Stimulated activated naive CD8-positive, alpha-beta T cell treated with anti-CD3 and anti-CD28 coated beads, Interleukin-15, amount 100 ng/mL, for 72 hours (primary cell): ENCODE data around the gene ZNF248.
"Not testable (repeated sequence)": the region's sequence is repeated elsewhere in the genome, so short reads cannot be mapped to it uniquely, and the experiment has no call there.

Source experiments
- ATAC-seq: fragments of 150-1000 bp; cut with Tn5 transposase; 2 replicates; pipeline ENCODE4 v1.10.0; 2021; ENCODE audit warnings: mild to moderate bottlenecking, moderate library complexity
- DNase-seq, 2 donors: peaks; one replicate each; pipeline ENCODE4 v3.0.0; 2021 to 2022
- H3K27ac Mint-ChIP-seq, 2 donors: one replicate each; pipeline ENCODE4 v1.8.0; 2022; ENCODE audit warnings: mild to moderate bottlenecking in 2 of 2, mixed read lengths in 2 of 2, moderate library complexity in 2 of 2
- H3K27me3 Mint-ChIP-seq: one replicate; pipeline ENCODE4 v1.8.0; 2022; ENCODE audit warnings: mixed read lengths
- H3K4me1 Mint-ChIP-seq: one replicate; pipeline ENCODE4 v1.8.0; 2022; ENCODE audit warnings: mild to moderate bottlenecking, mixed read lengths
- H3K4me3 Mint-ChIP-seq, 2 donors: one replicate each; pipeline ENCODE4 v1.8.0; 2022; ENCODE audit warnings: mild to moderate bottlenecking in 2 of 2, mixed read lengths in 2 of 2, moderate library complexity in 1 of 2
- H3K9me3 Mint-ChIP-seq, 2 donors: one replicate each; pipeline ENCODE4 v1.8.0; 2022; ENCODE audit warnings: mixed read lengths in 2 of 2

ZNF248 gene

DNA sequence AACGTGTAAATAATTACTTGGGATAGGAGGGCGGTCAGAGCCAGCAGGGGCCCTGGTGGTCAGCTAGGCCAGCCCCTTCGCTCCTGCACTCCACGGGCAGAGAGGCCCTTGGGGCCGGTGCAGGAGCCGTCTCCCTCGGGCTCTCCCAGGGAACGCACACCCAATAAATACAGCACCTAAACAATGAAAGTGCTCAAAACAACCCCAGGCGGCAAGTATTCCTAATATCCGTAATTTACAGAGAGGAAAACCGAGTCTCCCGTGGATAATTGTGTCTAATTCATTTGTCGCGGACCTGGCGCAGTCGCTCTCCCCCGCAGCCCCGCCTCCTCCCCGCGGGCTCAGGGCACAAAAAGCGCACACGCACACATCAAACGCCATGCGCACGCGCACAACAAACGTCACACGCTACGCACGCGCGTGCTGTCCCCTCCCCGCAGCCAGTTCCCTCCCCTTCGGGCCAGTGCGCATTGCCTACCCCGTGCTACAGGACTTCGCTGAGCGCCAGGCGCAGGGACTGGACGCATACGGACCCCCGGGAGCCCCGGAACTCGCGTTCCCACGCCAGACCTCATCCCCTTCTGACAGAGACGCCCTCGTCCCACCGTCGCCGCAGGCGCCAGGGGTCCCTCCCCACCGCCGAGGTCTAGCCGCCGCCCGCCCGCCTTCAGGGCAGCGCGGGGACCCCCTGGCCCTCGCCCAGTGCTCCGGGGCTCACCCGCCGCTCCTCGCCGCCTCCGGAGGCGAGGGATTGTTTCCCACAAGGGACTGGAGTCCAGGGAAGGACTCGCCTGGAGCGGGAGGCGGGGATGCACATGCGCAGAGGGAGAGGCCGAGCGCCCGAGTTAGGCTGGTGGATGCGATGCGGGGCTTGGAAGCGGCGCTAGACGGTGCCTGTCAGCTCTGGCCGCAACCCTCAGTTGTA is at the start of gene ZNF248:
Gene ZNF248, minus strand, starts transcription at position 324 of the 925 bp plus-strand sequence. CDS start 1,300 bp downstream, outside the sequence.
- DNase-seq (peak; percentile 87 to 93), ATAC-seq (peak; percentile 98)
- H3K4me3 Mint-ChIP-seq: peak within 1 kb of the TSS; percentile 78 to 96
- H3K27ac Mint-ChIP-seq: peak within 1 kb of the TSS; percentile 95
- no peaks in the 10 kb centered on the region for H3K9me3 Mint-ChIP-seq
- H3K27me3 Mint-ChIP-seq: no peaks in the 10 kb centered on the region
- peaks cover 36% of the 10 kb centered on the region for H3K4me1 Mint-ChIP-seq

DNA sequence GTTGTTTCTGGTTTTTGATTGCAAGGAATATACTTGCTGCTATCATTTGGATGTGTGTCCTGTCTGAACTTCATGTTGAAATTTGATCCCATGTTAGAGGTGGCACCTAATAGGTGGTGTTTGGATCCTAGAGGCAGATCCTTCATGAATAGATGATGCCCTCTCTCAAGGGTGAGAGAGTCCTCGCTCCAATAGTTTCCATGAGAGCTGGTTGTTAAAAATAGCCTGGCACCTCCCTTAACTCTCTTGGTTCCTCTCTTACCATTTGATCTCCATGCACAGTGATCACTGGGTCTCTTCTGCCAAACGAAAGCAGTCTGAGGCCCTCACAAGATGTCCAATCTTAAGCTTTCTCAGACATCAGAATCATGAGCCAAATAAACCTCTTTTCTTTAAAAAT is 49.0 kb upstream of the ZNF248 start:
- DNase-seq (no peak), ATAC-seq (no peak)
- Mint-ChIP-seq H3K27ac (no peak overlapping the region), H3K4me1 (no peaks in the 10 kb centered on the region), H3K4me3 (no peak overlapping the region), H3K9me3 (peaks cover 0 to 17% of the 10 kb centered on the region in 2 donors), H3K27me3 (no peaks in the 10 kb centered on the region)

DNA sequence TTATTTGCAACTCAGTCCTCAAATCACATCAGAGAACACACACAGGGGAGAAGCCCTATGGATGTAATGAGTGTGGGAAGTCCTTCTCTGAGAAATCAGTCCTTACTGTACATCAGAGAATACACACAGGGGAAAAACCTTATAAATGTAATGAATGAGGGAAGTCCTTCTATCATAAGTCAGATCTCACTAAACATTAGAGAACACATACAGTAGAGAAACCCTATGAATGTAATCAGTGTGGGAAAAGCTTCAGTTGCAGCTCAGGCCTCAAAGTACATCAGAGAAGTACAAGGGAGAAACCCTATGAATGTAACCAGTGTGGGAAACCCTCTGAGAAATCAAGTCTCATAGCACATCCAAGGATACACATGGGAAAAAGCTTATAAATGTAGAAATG is 39.0 kb upstream of the ZNF248 start:
- DNase-seq (no peak), ATAC-seq (no peak)
- H3K27me3 Mint-ChIP-seq: no peaks in the 10 kb centered on the region
- no peak overlapping the region for H3K27ac Mint-ChIP-seq
- no peak overlapping the region for H3K4me3 Mint-ChIP-seq
- H3K9me3 Mint-ChIP-seq: peaks cover 26 to 57% of the 10 kb centered on the region in 2 donors
- H3K4me1 Mint-ChIP-seq: no peaks in the 10 kb centered on the region

DNA sequence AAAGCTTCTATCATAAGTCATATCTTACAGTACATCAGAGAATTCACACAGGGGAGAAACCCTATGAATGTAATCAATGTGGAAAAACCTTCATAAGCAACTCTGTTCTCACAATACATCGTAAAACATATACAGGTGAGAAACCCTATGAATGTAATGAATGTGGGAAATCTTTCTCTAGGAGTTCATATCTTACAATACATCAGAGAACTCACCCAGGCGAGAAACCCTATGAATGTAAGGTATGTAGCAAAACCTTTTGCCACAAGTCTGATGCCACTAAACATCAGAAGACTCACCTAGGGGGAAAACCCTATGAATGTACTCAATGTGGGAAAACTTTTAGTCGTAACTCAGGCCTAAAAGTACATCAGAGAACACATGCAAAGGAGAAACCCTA is 38.3 kb upstream of the ZNF248 start:
- no peak for ATAC-seq
- H3K27ac Mint-ChIP-seq: no peak overlapping the region
- DNase-seq: no peak
- H3K27me3 Mint-ChIP-seq: no peaks in the 10 kb centered on the region
- peaks cover 31 to 64% of the 10 kb centered on the region in 2 donors for H3K9me3 Mint-ChIP-seq
- no peak overlapping the region for H3K4me3 Mint-ChIP-seq
- H3K4me1 Mint-ChIP-seq: no peaks in the 10 kb centered on the region

DNA sequence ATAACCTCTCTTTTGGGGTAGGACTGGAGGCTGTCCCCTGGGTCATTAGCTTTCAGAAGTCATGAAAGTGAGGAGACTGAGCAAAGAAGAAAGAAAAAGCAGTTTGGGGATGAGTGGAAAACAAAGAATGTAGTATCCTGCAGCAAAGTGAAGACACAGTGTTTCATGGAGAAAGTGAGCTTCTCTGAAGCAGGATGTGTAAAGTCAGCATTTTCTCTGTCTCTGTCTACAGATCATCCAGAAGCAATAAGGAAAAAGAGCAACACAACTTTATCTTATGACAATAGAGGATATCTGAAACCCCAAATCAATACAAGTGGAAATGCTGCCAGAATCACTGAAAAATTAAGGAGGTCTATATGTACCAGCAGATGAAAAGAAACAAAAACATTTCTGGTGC is 28.4 kb upstream of the ZNF248 start:
- no peak for DNase-seq
- Mint-ChIP-seq H3K27ac (no peak overlapping the region), H3K4me3 (no peak overlapping the region), H3K9me3 (peaks cover 32 to 39% of the 10 kb centered on the region in 2 donors), H3K4me1 (no peaks in the 10 kb centered on the region), H3K27me3 (no peaks in the 10 kb centered on the region)
- no peak for ATAC-seq

- ATAC-seq: no peak
- Mint-ChIP-seq H3K27ac (no peak overlapping the region), H3K27me3 (no peaks in the 10 kb centered on the region), H3K4me1 (no peaks in the 10 kb centered on the region), H3K4me3 (no peak overlapping the region), H3K9me3 (peaks cover 4 to 7% of the 10 kb centered on the region in 2 donors)
- DNase-seq: no peak
Measured at GRCh38 chr10:37872955-37873354, 15.5 kb upstream of the ZNF248 start.

DNA sequence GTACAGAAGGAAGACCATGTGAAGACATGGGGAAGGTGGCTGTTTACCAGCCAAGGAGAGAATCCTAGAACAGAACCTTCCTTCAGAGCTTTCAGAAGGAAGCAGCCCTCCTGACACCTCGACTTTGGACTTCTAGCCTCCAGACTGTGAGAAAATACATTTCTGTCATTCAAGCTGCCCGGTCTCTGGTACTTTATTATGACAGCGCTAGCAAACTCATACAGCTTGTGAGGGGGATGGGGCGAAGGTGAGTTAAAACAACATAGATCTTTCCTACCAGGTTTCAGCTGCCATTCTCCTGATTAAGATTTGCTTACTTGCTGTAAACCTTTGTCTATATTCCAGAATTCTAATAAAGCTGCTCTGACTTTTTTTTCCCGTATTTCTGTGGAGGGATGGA is 14.9 kb upstream of the ZNF248 start:
- DNase-seq: no peak
- H3K4me3 Mint-ChIP-seq: no peak overlapping the region

GRCh38 chr10:37871568-37872251 is 14.3 kb upstream of the ZNF248 start:
- Mint-ChIP-seq H3K4me3 (no peak overlapping the region), H3K9me3 (peaks cover 4 to 7% of the 10 kb centered on the region in 2 donors), H3K27ac (no peak overlapping the region), H3K4me1 (no peaks in the 10 kb centered on the region), H3K27me3 (no peaks in the 10 kb centered on the region)
- no peak for DNase-seq
- ATAC-seq: no peak

More for the DNA sequence above, 14.9 kb upstream of the ZNF248 start:
- Mint-ChIP-seq H3K27me3 (no peaks in the 10 kb centered on the region), H3K9me3 (peaks cover 4 to 7% of the 10 kb centered on the region in 2 donors), H3K4me1 (no peaks in the 10 kb centered on the region), H3K27ac (no peak overlapping the region)
- no peak for ATAC-seq

DNA sequence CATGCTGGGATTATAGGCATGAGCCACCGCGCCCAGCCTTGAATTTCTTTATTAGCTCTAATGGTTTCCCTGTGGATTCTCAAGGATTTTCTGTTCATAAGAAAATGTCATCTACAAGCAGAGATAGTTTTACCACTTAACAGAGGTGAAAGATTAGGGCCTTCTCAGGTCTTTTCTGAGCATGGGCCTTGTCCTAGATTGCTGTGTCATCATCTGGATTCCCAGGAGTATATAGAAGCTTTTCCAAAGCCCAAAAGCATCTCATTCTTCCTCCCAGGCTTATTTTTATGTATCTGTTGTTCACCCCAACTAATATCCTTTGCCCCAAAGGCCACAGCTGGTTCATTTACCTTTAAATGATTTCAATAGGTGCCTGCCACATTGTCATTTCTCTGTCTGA is 13.7 kb upstream of the ZNF248 start:
- DNase-seq (no peak), ATAC-seq (no peak)
- Mint-ChIP-seq H3K27ac (no peak overlapping the region), H3K4me3 (no peak overlapping the region), H3K4me1 (no peaks in the 10 kb centered on the region), H3K27me3 (no peaks in the 10 kb centered on the region), H3K9me3 (peaks cover 4 to 7% of the 10 kb centered on the region in 2 donors)

DNA sequence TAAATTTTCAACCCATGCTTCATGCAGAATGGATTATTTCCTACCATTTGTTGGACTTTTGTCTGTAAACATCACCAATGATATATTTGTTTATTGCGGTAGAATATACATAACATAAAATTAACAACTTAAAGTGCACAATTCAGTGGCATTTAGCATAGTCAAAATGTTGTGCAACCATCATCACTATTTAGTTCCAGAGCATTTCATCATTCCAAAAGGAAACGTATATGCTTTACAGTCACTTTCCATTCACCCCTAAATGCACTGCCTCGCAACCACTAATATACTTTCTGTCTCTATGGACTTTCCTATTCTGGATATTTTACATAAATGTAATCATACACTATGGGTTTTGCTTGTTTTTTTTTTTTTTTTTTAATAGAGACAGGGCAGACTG is 11.4 kb upstream of the ZNF248 start:
- no peak overlapping the region for H3K27ac Mint-ChIP-seq
- ATAC-seq (no peak), DNase-seq (no peak)
- no peak overlapping the region for H3K4me3 Mint-ChIP-seq
- peaks cover 4 to 7% of the 10 kb centered on the region in 2 donors for H3K9me3 Mint-ChIP-seq
- H3K27me3 Mint-ChIP-seq: no peaks in the 10 kb centered on the region
- H3K4me1 Mint-ChIP-seq: no peaks in the 10 kb centered on the region

DNA sequence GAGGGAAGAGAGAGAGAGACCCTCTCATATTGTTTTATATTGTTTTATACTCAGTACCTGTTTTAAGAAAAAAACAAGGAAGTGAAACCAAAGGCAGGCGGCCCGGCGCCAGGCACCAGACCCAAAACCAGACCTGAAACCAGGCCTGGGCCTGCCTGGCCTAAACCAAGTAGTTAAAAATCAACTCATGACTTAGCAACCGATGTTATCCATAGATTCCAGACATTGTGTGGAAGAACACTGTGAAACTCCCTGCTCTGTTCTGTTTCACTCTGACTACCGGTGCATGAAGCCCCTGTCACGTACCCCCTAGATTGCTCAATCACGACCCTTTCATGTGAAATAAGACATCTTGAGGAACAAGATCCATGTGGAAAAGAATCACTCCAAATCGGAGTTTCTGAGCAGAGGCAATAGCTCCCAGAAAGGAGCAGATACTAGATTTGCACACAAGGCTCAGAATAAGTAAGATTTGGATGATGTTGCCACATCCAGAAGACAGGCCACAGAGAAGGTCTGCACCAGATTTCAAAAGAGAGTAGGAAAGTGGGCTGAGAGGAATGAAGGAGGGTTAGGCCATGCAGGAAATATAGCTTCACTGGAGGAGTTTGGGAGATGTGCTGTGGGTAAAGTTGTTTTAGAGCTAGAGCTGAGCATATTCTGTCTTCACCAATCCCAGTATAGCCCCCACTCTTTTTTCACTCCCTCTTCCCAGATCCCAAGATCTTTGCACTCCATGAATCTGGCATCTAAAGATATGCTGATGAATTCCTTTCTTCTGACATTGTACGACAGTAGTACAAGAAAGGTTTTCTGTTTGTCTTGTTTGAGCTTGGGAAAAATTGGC is 8.8 kb upstream of the ZNF248 start:
- Mint-ChIP-seq H3K9me3 (no peaks in the 10 kb centered on the region), H3K27ac (no peak overlapping the region), H3K27me3 (no peaks in the 10 kb centered on the region), H3K4me3 (no peak overlapping the region), H3K4me1 (no peaks in the 10 kb centered on the region)
- DNase-seq: no peak
- ATAC-seq: no peak

- Mint-ChIP-seq H3K27ac (no peak overlapping the region), H3K4me1 (no peaks in the 10 kb centered on the region), H3K27me3 (no peaks in the 10 kb centered on the region), H3K4me3 (no peak overlapping the region), H3K9me3 (no peaks in the 10 kb centered on the region)
- DNase-seq (no peak), ATAC-seq (no peak)
Measured at GRCh38 chr10:37865264-37865663, 7.9 kb upstream of the ZNF248 start.

DNA sequence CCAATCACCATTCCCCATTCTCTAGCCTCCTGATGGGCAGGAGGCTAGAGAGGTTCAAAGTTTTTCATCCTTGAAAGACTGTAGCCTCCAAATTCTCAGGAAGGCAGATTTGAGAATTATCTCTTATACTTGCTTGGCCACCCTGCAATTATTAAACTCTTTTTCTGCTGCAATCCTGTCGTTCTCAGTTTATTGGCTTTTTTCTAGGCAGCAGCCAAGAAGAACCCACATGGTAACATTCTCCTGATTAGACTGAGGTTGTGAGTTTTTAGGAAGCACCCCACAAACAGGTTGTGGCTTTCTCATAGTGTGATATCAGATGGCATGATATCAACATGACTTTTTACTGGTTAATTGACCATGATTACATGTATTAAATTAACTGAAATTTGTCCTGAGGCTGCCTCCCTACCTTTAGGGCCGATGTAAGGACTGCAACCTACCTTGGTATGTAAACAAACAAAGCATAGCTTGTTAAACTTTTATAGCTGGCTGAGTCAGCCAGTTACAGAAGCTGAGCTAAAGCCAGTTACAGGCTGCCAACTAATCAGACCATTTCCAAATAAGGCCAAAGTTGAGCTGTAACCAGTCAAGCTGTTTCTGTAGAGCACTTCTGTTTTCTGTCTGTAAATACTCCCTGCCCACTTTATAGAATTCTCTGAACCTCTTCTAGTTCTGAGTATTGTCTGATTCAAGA is 3.2 kb upstream of the ZNF248 start:
- H3K27me3 Mint-ChIP-seq: no peaks in the 10 kb centered on the region
- no peak overlapping the region for H3K27ac Mint-ChIP-seq

GRCh38 chr10:37859270-37859669 is 1.9 kb upstream of the ZNF248 start:
- H3K4me1 Mint-ChIP-seq: peaks cover 27% of the 10 kb centered on the region
- not testable (repeated sequence) for H3K4me3 Mint-ChIP-seq, DNase-seq, ATAC-seq, H3K27me3 Mint-ChIP-seq, H3K9me3 Mint-ChIP-seq, H3K27ac Mint-ChIP-seq

More for the DNA sequence above, 3.2 kb upstream of the ZNF248 start:
- no peaks in the 10 kb centered on the region for H3K9me3 Mint-ChIP-seq
- no peak overlapping the region for H3K4me3 Mint-ChIP-seq
- ATAC-seq (no peak), DNase-seq (no peak)
- H3K4me1 Mint-ChIP-seq: peaks cover 13% of the 10 kb centered on the region

- no peaks in the 10 kb centered on the region for H3K9me3 Mint-ChIP-seq
- H3K4me3 Mint-ChIP-seq: peak overlapping the region; percentile 78 to 96
- ATAC-seq (peak; percentile 27), DNase-seq (peak in 1 of 2 donors; percentile 19)
- peaks cover 36% of the 10 kb centered on the region for H3K4me1 Mint-ChIP-seq
- no peaks in the 10 kb centered on the region for H3K27me3 Mint-ChIP-seq
- peak overlapping the region; percentile 95 for H3K27ac Mint-ChIP-seq
Measured at GRCh38 chr10:37856881-37857286, 526 bp downstream of the ZNF248 start.
